ENCODE data around the gene TMEM178B. TPM values are rescaled to one million over a fixed set of nuclear protein-coding genes. Genes with fewer than 3 reads are reported as not detected.

TMEM178B gene
- total and polyA plus RNA-seq, 2 of the 4 experiments (the other 2 are of a cell fraction) = under 0.01 to 0.05 TPM

- Histone ChIP-seq H4K20me1 (ENCODE audit: insufficient read depth, low read length) (no peaks in the 10 kb centered on the region), H3K9me3 (ENCODE audit: control insufficient read depth, insufficient read depth, low read length) (peaks cover 10% of the 10 kb centered on the region; the same call in 1 of the 2 replicates), H4K5ac (ENCODE audit: low read depth, low read length) (no peak overlapping the region), H2AK9ac (replicated peaks; ENCODE audit: low read depth, low read length, poor library complexity) (no peak overlapping the region), H3K4me3 (ENCODE audit: insufficient read depth, low read depth, low read length) (no peak overlapping the region), H2AFZ (replicated peaks; ENCODE audit: low read length, poor library complexity) (no peak overlapping the region), H4K8ac (ENCODE audit: low read depth in 2 of 2, low read length in 2 of 2) (no peak overlapping the region), H3K4ac (ENCODE audit: low read depth, low read length) (no peak overlapping the region), H2BK5ac (ENCODE audit: low read depth, low read length, poor library complexity, severe bottlenecking) (no peak overlapping the region), H3K9ac (ENCODE audit: low read depth, low read length) (no peak overlapping the region), H4K91ac (ENCODE audit: insufficient read depth, low read depth, low read length) (no peak overlapping the region), H2BK120ac (ENCODE audit: low read depth, low read length) (no peak overlapping the region), H3K79me1 (ENCODE audit: low read depth in 1 of 2, low read length in 2 of 2) (no peaks in the 10 kb centered on the region), H3K14ac (replicated peaks; ENCODE audit: low read depth, low read length) (no peak overlapping the region), H3K27me3 (ENCODE audit: control insufficient read depth, insufficient read depth, low read length) (no peaks in the 10 kb centered on the region), H3K23ac (ENCODE audit: low read depth, low read length) (no peak overlapping the region), H2BK15ac (ENCODE audit: low read depth, low read length) (no peak overlapping the region), H3K9me1 (ENCODE audit: insufficient read depth, low read length) (no peaks in the 10 kb centered on the region), H3K4me1 (ENCODE audit: control insufficient read depth, insufficient read depth, low read length) (peaks cover 2% of the 10 kb centered on the region; the same call in 1 of the 2 replicates), H3K56ac (ENCODE audit: extremely low read depth, insufficient read depth, low read length) (no peak overlapping the region), H3K4me2 (ENCODE audit: low read depth, low read length) (no peak overlapping the region), H3K18ac (ENCODE audit: low read depth, low read length) (no peak overlapping the region), H3K36me3 (ENCODE audit: control insufficient read depth, insufficient read depth, low read length) (no peaks in the 10 kb centered on the region), H3K27ac (ENCODE audit: insufficient read depth, low read length) (no peak overlapping the region), H2AK5ac (ENCODE audit: low read depth, low read length) (no peak overlapping the region), H2BK20ac (ENCODE audit: low read depth, low read length) (no peak overlapping the region)
- BruUV-seq (replicated peaks) = no TSS peak
- TF ChIP-seq POLR2A (IDR thresholded peaks at IDR 0.05; ENCODE audit: low read depth, low read length) (no peak), RCOR1 (IDR thresholded peaks at IDR 0.05; ENCODE audit: insufficient replicate concordance, low read length) (no peak)
- WGBS, 2 experiments (ENCODE audit: extremely low coverage in 2 of 2, insufficient read length in 1 of 2) = no CpG with 5 or more reads among the region's 10 CpGs
- in situ Hi-C loops (cut with MboI; ENCODE audit: low sequenced_read_pairs) = no loop called here
- DNase-seq (no peak), ATAC-seq (ENCODE audit: low read depth) (no peak)
- dilution Hi-C loops (cut with HindIII; ENCODE audit: low sequenced_read_pairs, unreplicated experiment) = no loop called here
- CTCF ChIA-PET = no interaction called here
- intact Hi-C loops (cut with micrococcal nuclease) = no loop called here
- POLR2A ChIA-PET (ENCODE audit: unreplicated experiment) = no interaction called here
Observed at GRCh38 chr7:141184532-141185190, 110.8 kb downstream of the TMEM178B start.

Data from IMR-90 (cell line).